ENCODE data around the gene PPP1R12B.

The PPP1R12B gene

GRCh38 chr1:202355944-202356553 is 7.5 kb downstream of the PPP1R12B start:
- ChIA-PET CTCF (interaction anchor here (0.6 kb wide), 3 partner anchors 10 to 434 kb away, joined by 3 to 8 read pairs (median 6); no protein-coding TSS in a partner anchor), POLR2A (ENCODE audit: low non-redundant PET) (no interaction called here)
- TF ChIP-seq CTCF (conservative IDR thresholded peaks at IDR 0.05; ENCODE audit: low read depth): no peak
- no peak for DNase-seq (ENCODE audit: low spot score)
- no peak overlapping the region for H3K27ac ChIP-seq

GRCh38 chr1:202357506-202357905 is 9.0 kb downstream of the PPP1R12B start:
- no peak for DNase-seq (ENCODE audit: low spot score)
- POLR2A ChIA-PET (ENCODE audit: low non-redundant PET): no interaction called here
- TF ChIP-seq CTCF (conservative IDR thresholded peaks at IDR 0.05; ENCODE audit: low read depth): no peak
- CTCF ChIA-PET: no interaction called here
- H3K27ac ChIP-seq: no peak overlapping the region

GRCh38 chr1:202361224-202361623 is 12.7 kb downstream of the PPP1R12B start:
- TF ChIP-seq CTCF (conservative IDR thresholded peaks at IDR 0.05; ENCODE audit: low read depth): no peak
- no peak overlapping the region for H3K27ac ChIP-seq
- ChIA-PET CTCF (no interaction called here), POLR2A (ENCODE audit: low non-redundant PET) (interaction anchor here (0.7 kb wide), 1 partner anchor 13 kb away, joined by 7 read pairs; no protein-coding TSS in a partner anchor)
- DNase-seq (ENCODE audit: low spot score): no peak

GRCh38 chr1:202361701-202362100 is 13.2 kb downstream of the PPP1R12B start:
- no peak for TF ChIP-seq CTCF (conservative IDR thresholded peaks at IDR 0.05; ENCODE audit: low read depth)
- ChIA-PET CTCF (interaction anchor here (0.7 kb wide), 1 partner anchor 143 kb away, joined by 3 read pairs; no protein-coding TSS in a partner anchor), POLR2A (ENCODE audit: low non-redundant PET) (no interaction called here)
- H3K27ac ChIP-seq: no peak overlapping the region
- DNase-seq (ENCODE audit: low spot score): no peak

- CTCF ChIA-PET: interaction anchor here (0.7 kb wide), 2 partner anchors 18 to 143 kb away, joined by 3 to 4 read pairs; no protein-coding TSS in a partner anchor
Measured at GRCh38 chr1:202362212-202362611, 13.7 kb downstream of the PPP1R12B start.

More at GRCh38 chr1:202362212-202362611, 13.7 kb downstream of the PPP1R12B start:
- POLR2A ChIA-PET (ENCODE audit: low non-redundant PET): no interaction called here
- no peak overlapping the region for H3K27ac ChIP-seq
- DNase-seq (ENCODE audit: low spot score): no peak
- no peak for TF ChIP-seq CTCF (conservative IDR thresholded peaks at IDR 0.05; ENCODE audit: low read depth)
